Liver (tissue), 9 donors: ENCODE data around the gene LRGUK. TPM values are rescaled to one million over a fixed set of nuclear protein-coding genes. Genes with fewer than 3 reads are reported as not detected.

ENCODE experiments used
- DNase-seq: peaks from one replicate; pipeline ENCODE4 v3.0.0-alpha.2; 2017; ENCODE audit warnings: low spot score
- H3K27ac ChIP-seq, 2 donors: one replicate each; pipeline ENCODE4 v1.7.0; 2013; ENCODE audit warnings: inconsistent platforms in 2 of 2, low read length in 2 of 2, control low read depth in 1 of 2, low read depth in 1 of 2, mild to moderate bottlenecking in 1 of 2
- H3K27me3 ChIP-seq, 4 donors: one replicate each; pipeline versions ENCODE4 v1.6.1 to v1.7.0; 2013; ENCODE audit warnings: low read length in 3 of 4, inconsistent platforms in 1 of 4, mild to moderate bottlenecking in 1 of 4, moderate library complexity in 1 of 4; ENCODE audit not compliant: control insufficient read depth in 4 of 4, insufficient read depth in 4 of 4
- H3K36me3 ChIP-seq, 4 donors: one replicate each; pipeline versions ENCODE4 v1.6.1 to v1.7.0; 2013; ENCODE audit warnings: low read length in 3 of 4, mild to moderate bottlenecking in 3 of 4, low read depth in 1 of 4, moderate library complexity in 1 of 4; ENCODE audit not compliant: control insufficient read depth in 4 of 4, insufficient read depth in 3 of 4
- H3K4me1 ChIP-seq, 4 donors: one replicate each; pipeline versions ENCODE4 v1.6.1 to v1.7.0; 2013; ENCODE audit warnings: low read length in 3 of 4, mild to moderate bottlenecking in 3 of 4, moderate library complexity in 1 of 4; ENCODE audit not compliant: control insufficient read depth in 4 of 4, insufficient read depth in 4 of 4
- H3K4me3 ChIP-seq, 3 donors: one replicate each; pipeline versions ENCODE4 v1.6.1 to v1.7.0; 2013; ENCODE audit warnings: low read length in 3 of 3, control low read depth in 1 of 3, low read depth in 1 of 3, mild to moderate bottlenecking in 1 of 3
- H3K9ac ChIP-seq, 2 donors: one replicate each; pipeline ENCODE4 v1.7.0; 2013; ENCODE audit warnings: low read length in 2 of 2, mild to moderate bottlenecking in 2 of 2, moderate library complexity in 2 of 2, control low read depth in 1 of 2, low read depth in 1 of 2
- H3K9me3 ChIP-seq, 4 donors: one replicate each; pipeline versions ENCODE4 v1.6.1 to v1.7.0; 2013; ENCODE audit warnings: low read length in 3 of 4; ENCODE audit not compliant: control insufficient read depth in 4 of 4
- ATF3 ChIP-seq: IDR thresholded peaks from 2 replicates; pipeline ENCODE4 v1.6.1; 2016; ENCODE audit warnings: antibody characterized with exemption
- CTCF ChIP-seq: fragments of 150-350 bp; IDR thresholded peaks from 2 replicates; pipeline ENCODE4 v1.5.1; 2017; ENCODE audit warnings: improper control_type of control experiment, low read depth, low read length; ENCODE audit not compliant: missing input control
- EGR1 ChIP-seq, 2 donors: IDR thresholded peaks; 2 replicates each; pipeline ENCODE4 v1.6.1; 2016 to 2018; ENCODE audit warnings: antibody characterized with exemption in 2 of 2, low read depth in 2 of 2
- FOXA2 ChIP-seq: IDR thresholded peaks from 2 replicates; pipeline ENCODE4 v1.6.1; 2016; ENCODE audit warnings: antibody characterized with exemption
- GABPA ChIP-seq, 2 donors: IDR thresholded peaks in 1 of 2; conservative IDR thresholded peaks in 1 of 2; 2 replicates each; pipeline ENCODE4 v1.6.1; 2016; ENCODE audit warnings: antibody characterized with exemption in 2 of 2, mild to moderate bottlenecking in 1 of 2, moderate library complexity in 1 of 2
- HNF4A ChIP-seq, 2 donors: conservative IDR thresholded peaks; 2 replicates each; pipeline ENCODE4 v1.6.1; 2016; ENCODE audit warnings: antibody characterized with exemption in 2 of 2, mild to moderate bottlenecking in 2 of 2
- HNF4G ChIP-seq: IDR thresholded peaks from 2 replicates; pipeline ENCODE4 v1.6.1; 2016; ENCODE audit warnings: antibody characterized with exemption
- JUND ChIP-seq, 2 donors: IDR thresholded peaks; 2 replicates each; pipeline ENCODE4 v1.6.1; 2016; ENCODE audit warnings: antibody characterized with exemption in 2 of 2
- MAX ChIP-seq: IDR thresholded peaks from 2 replicates; pipeline ENCODE4 v1.6.1; 2016; ENCODE audit warnings: antibody characterized with exemption
- RAD21 ChIP-seq, 2 donors: IDR thresholded peaks; 2 replicates each; pipeline ENCODE4 v1.6.1; 2016; ENCODE audit warnings: antibody characterized with exemption in 2 of 2, mild to moderate bottlenecking in 2 of 2
- REST ChIP-seq: IDR thresholded peaks from 2 replicates; pipeline ENCODE4 v1.6.1; 2016; ENCODE audit warnings: antibody characterized with exemption, mild to moderate bottlenecking
- RXRA ChIP-seq, 2 donors: IDR thresholded peaks; 2 replicates each; pipeline ENCODE4 v1.6.1; 2017 to 2018; ENCODE audit warnings: antibody characterized with exemption in 2 of 2, mild to moderate bottlenecking in 1 of 2
- SP1 ChIP-seq: IDR thresholded peaks from 2 replicates; pipeline ENCODE4 v1.6.1; 2018; ENCODE audit warnings: antibody characterized with exemption, mild to moderate bottlenecking
- YY1 ChIP-seq: IDR thresholded peaks from 2 replicates; pipeline ENCODE4 v1.6.1; 2016; ENCODE audit warnings: antibody characterized with exemption, mild to moderate bottlenecking
- WGBS: extraction: QIAGEN DNeasy Blood & Tissue Kit; methylation state at CpG from one replicate; pipeline ENCODE4 v1.1.7; 2013; 5-methylcytosine and 5-hydroxymethylcytosine counted together
- polyA plus RNA-seq, 2 donors: library from polyadenylated mRNA; stranded (reverse) in 1 of 2; unstranded in 1 of 2; fragments of 200-250 nt in 1 of 2; fragments of >200 nt in 1 of 2; fragmentation: Nextera tagmentation in 1 of 2; extraction: Ambion mirVana in 1 of 2; gene quantifications; one replicate each; pipeline versions ENCODE4 v1.2.1 to v1.2.3, GENCODE V29; 2013 to 2015
- total RNA-seq, 2 donors: library from RNA; depleted of rRNA; stranded (reverse); fragments of >200 nt; gene quantifications; one replicate each; pipeline ENCODE4 v1.2.3, GENCODE V29; 2014
- donor health status: healthy.
- donor health status: healthy.
- donor health status: healthy.
- donor health status: healthy.
- donor health status: healthy.

The LRGUK gene
- total and polyA plus RNA-seq, 4 donors, result 0.03 to 0.50 (median 0.12) TPM

- H3K27ac ChIP-seq, result no peak overlapping the region
- no peak for DNase-seq
- no peaks in the 10 kb centered on the region for H3K9me3 ChIP-seq
- no peak overlapping the region for H3K4me3 ChIP-seq
- H3K36me3 ChIP-seq, result no peaks in the 10 kb centered on the region
- H3K9ac ChIP-seq, result no peak overlapping the region
- TF ChIP-seq ATF3, result no peak
- no peak for TF ChIP-seq RXRA (IDR thresholded peaks at IDR 0.05)
- no peak for TF ChIP-seq HNF4G
- no peak for TF ChIP-seq GABPA (IDR thresholded peaks at IDR 0.05 in 1 of 2, conservative IDR thresholded peaks at IDR 0.05 in 1 of 2)
- TF ChIP-seq FOXA2, result no peak
- H3K4me1 ChIP-seq, result no peaks in the 10 kb centered on the region
- 95% methylated on average over 3 of the region's 3 CpGs for whole genome bisulfite sequencing
- no peaks in the 10 kb centered on the region for H3K27me3 ChIP-seq
These were observed 6.9 kb downstream of the LRGUK start for GRCh38 chr7:134134004-134134403.

GRCh38 chr7:134140889-134141867, 14.0 kb downstream of the LRGUK start:
- Histone ChIP-seq H3K9ac (no peak overlapping the region), H3K9me3 (no peaks in the 10 kb centered on the region), H3K27ac (no peak overlapping the region), H3K36me3 (no peaks in the 10 kb centered on the region), H3K27me3 (no peaks in the 10 kb centered on the region), H3K4me1 (no peaks in the 10 kb centered on the region), H3K4me3 (no peak overlapping the region)
- WGBS, result 49% methylated on average over 18 of the region's 18 CpGs
- TF ChIP-seq CTCF (peak; percentile 85), JUND (IDR thresholded peaks at IDR 0.05) (no peak), HNF4A (conservative IDR thresholded peaks at IDR 0.05) (peak; percentile 28 to 52), SP1 (no peak), RXRA (IDR thresholded peaks at IDR 0.05) (peak in 1 of 2 donors; percentile 53), HNF4G (peak; percentile 24), FOXA2 (no peak), RAD21 (IDR thresholded peaks at IDR 0.05) (peak; percentile 88 to 91)
- DNase-seq, result peak; percentile 71

GRCh38 chr7:134141868-134142264, 14.7 kb downstream of the LRGUK start:
- Histone ChIP-seq H3K9me3 (no peaks in the 10 kb centered on the region), H3K36me3 (no peaks in the 10 kb centered on the region), H3K4me1 (no peaks in the 10 kb centered on the region), H3K4me3 (no peak overlapping the region), H3K9ac (no peak overlapping the region), H3K27me3 (no peaks in the 10 kb centered on the region), H3K27ac (no peak overlapping the region)
- DNase-seq, result no peak
- TF ChIP-seq RXRA (IDR thresholded peaks at IDR 0.05) (no peak), HNF4G (no peak), REST (no peak), JUND (IDR thresholded peaks at IDR 0.05) (no peak), SP1 (no peak), GABPA (IDR thresholded peaks at IDR 0.05 in 1 of 2, conservative IDR thresholded peaks at IDR 0.05 in 1 of 2) (no peak), YY1 (no peak), MAX (no peak), EGR1 (IDR thresholded peaks at IDR 0.05; ENCODE audit: low read depth in 2 of 2) (no peak)
- 84% methylated on average over 5 of the region's 5 CpGs for WGBS
